Trophoblast cell (in vitro differentiated cells and primary cell): Measurements from ENCODE around the gene NACA2.

ENCODE experiments used
- DNase-seq, 2 donors: peaks; one replicate each; pipeline ENCODE4 v3.0.0-alpha.2; 2016
- H2AFZ ChIP-seq: 2 replicates; pipeline ENCODE4 v1.6.1; 2013; ENCODE audit warnings: low read length, moderate library complexity, mild to moderate bottlenecking; ENCODE audit not compliant: insufficient read depth, poor library complexity
- H2AK5ac ChIP-seq: 2 replicates; pipeline ENCODE4 v1.6.1; 2013; ENCODE audit warnings: mild to moderate bottlenecking, low read length
- H2BK120ac ChIP-seq: 2 replicates; pipeline ENCODE4 v1.6.1; 2013; ENCODE audit warnings: low read length, mild to moderate bottlenecking, moderate library complexity; ENCODE audit not compliant: insufficient read depth, poor library complexity
- H2BK12ac ChIP-seq: 2 replicates; pipeline ENCODE4 v1.6.1; 2013; ENCODE audit warnings: mild to moderate bottlenecking, low read length, moderate library complexity
- H2BK5ac ChIP-seq: 2 replicates; pipeline ENCODE4 v1.6.1; 2013; ENCODE audit warnings: low read length, low read depth, moderate library complexity, mild to moderate bottlenecking; ENCODE audit not compliant: poor library complexity
- H3K14ac ChIP-seq: 2 replicates; pipeline ENCODE4 v1.6.1; 2013; ENCODE audit warnings: mild to moderate bottlenecking, low read length
- H3K18ac ChIP-seq: 2 replicates; pipeline ENCODE4 v1.6.1; 2013; ENCODE audit warnings: mild to moderate bottlenecking, low read length
- H3K23ac ChIP-seq: 2 replicates; pipeline ENCODE4 v1.6.1; 2013; ENCODE audit warnings: low read length
- H3K27ac ChIP-seq: 2 replicates; pipeline ENCODE4 v1.5.1; 2013; ENCODE audit warnings: low read depth, mild to moderate bottlenecking, inconsistent platforms, low read length, moderate library complexity
- H3K27me3 ChIP-seq: 2 replicates; pipeline ENCODE4 v1.6.1; 2013; ENCODE audit warnings: inconsistent platforms, mild to moderate bottlenecking, low read length, moderate library complexity; ENCODE audit not compliant: insufficient read depth
- H3K36me3 ChIP-seq, 2 experiments: 1 replicate in 1 of 2; 2 replicates in 1 of 2; pipeline ENCODE4 v1.6.1; 2013; ENCODE audit warnings: low read length in 2 of 2, mild to moderate bottlenecking in 2 of 2, moderate library complexity in 1 of 2; ENCODE audit not compliant: insufficient read depth in 2 of 2, control insufficient read depth in 1 of 2
- H3K4ac ChIP-seq: 2 replicates; pipeline ENCODE4 v1.6.1; 2013; ENCODE audit warnings: low read depth, mild to moderate bottlenecking, low read length, moderate library complexity
- H3K4me1 ChIP-seq, 2 experiments: 1 replicate in 1 of 2; 2 replicates in 1 of 2; pipeline ENCODE4 v1.6.1; 2013; ENCODE audit warnings: low read length in 2 of 2, mild to moderate bottlenecking in 2 of 2, moderate library complexity in 1 of 2; ENCODE audit not compliant: insufficient read depth in 2 of 2, control insufficient read depth in 1 of 2
- H3K4me2 ChIP-seq: 2 replicates; pipeline ENCODE4 v1.6.1; 2013; ENCODE audit warnings: inconsistent platforms, mild to moderate bottlenecking, low read length, moderate library complexity
- H3K4me3 ChIP-seq: 2 replicates; pipeline ENCODE4 v1.5.1; 2013; ENCODE audit warnings: mild to moderate bottlenecking, low read depth, low read length, inconsistent platforms
- H3K79me1 ChIP-seq: one replicate; pipeline ENCODE4 v1.6.1; 2013; ENCODE audit warnings: low read length
- H3K79me2 ChIP-seq: 2 replicates; pipeline ENCODE4 v1.6.1; 2013; ENCODE audit warnings: low read length, mild to moderate bottlenecking; ENCODE audit not compliant: control insufficient read depth, insufficient read depth, poor library complexity
- H3K9ac ChIP-seq: 2 replicates; pipeline ENCODE4 v1.6.1; 2013; ENCODE audit warnings: mild to moderate bottlenecking, low read length
- H3K9me3 ChIP-seq: 2 replicates; pipeline ENCODE4 v1.6.1; 2013; ENCODE audit warnings: low read depth, mild to moderate bottlenecking, control low read depth, inconsistent platforms, low read length; ENCODE audit not compliant: insufficient read depth
- H4K12ac ChIP-seq: 2 replicates; pipeline ENCODE4 v1.6.1; 2013; ENCODE audit warnings: low read depth, mild to moderate bottlenecking, low read length, moderate library complexity
- H4K8ac ChIP-seq: 2 replicates; pipeline ENCODE4 v1.6.1; 2013; ENCODE audit warnings: low read depth, mild to moderate bottlenecking, low read length, moderate library complexity
- H4K91ac ChIP-seq: one replicate; pipeline ENCODE4 v1.6.1; 2013; ENCODE audit warnings: low read depth, mild to moderate bottlenecking, low read length, moderate library complexity
- WGBS: extraction: QIAGEN DNeasy Blood & Tissue Kit; methylation state at CpG from one replicate; pipeline ENCODE4 v1.1.7; 2013; ENCODE audit warnings: missing lambda C conversion rate; ENCODE audit not compliant: insufficient read length, insufficient coverage; ENCODE audit errors: extremely low coverage; 5-methylcytosine and 5-hydroxymethylcytosine counted together

NACA2 gene

GRCh38 chr17:61540874-61541273 lies 50.1 kb downstream of the NACA2 start:
- H3K27me3 ChIP-seq: no peaks in the 10 kb centered on the region
- H3K27ac ChIP-seq: no peak overlapping the region
- H3K36me3 ChIP-seq: no peaks in the 10 kb centered on the region
- H3K79me1 ChIP-seq: no peaks in the 10 kb centered on the region
- no peak for DNase-seq
- WGBS: no CpG with 5 or more reads among the region's 1 CpG
- no peak overlapping the region for H3K23ac ChIP-seq
- no peak overlapping the region for H3K4me3 ChIP-seq
- H2BK5ac ChIP-seq: no peak overlapping the region
- no peak overlapping the region for H4K91ac ChIP-seq
- H3K4ac ChIP-seq: no peak overlapping the region
- H2BK120ac ChIP-seq: no peak overlapping the region
- no peak overlapping the region for H2BK12ac ChIP-seq
- H4K8ac ChIP-seq: no peak overlapping the region
- no peak overlapping the region for H4K12ac ChIP-seq
- H3K4me1 ChIP-seq: no peaks in the 10 kb centered on the region
- H2AK5ac ChIP-seq: no peak overlapping the region
- H3K9me3 ChIP-seq: no peaks in the 10 kb centered on the region
- no peak overlapping the region for H3K14ac ChIP-seq
- no peak overlapping the region for H3K9ac ChIP-seq
- no peaks in the 10 kb centered on the region for H3K79me2 ChIP-seq
- H2AFZ ChIP-seq: no peak overlapping the region
- no peak overlapping the region for H3K18ac ChIP-seq
- no peak overlapping the region for H3K4me2 ChIP-seq
